ENCODE measurements around the gene MARK1.

- TF ChIP-seq CTCF (IDR thresholded peaks at IDR 0.05) (no peak), EZH2 (IDR thresholded peaks at IDR 0.05; ENCODE audit: borderline replicate concordance, insufficient read depth, low read depth, low read length, poor library complexity, severe bottlenecking) (no peak)
Observed at GRCh38 chr1:220695426-220695825, 167.5 kb downstream of the MARK1 start.

All from B cell (primary cell).